ENCODE results near the gene EDA.

EDA gene

DNA sequence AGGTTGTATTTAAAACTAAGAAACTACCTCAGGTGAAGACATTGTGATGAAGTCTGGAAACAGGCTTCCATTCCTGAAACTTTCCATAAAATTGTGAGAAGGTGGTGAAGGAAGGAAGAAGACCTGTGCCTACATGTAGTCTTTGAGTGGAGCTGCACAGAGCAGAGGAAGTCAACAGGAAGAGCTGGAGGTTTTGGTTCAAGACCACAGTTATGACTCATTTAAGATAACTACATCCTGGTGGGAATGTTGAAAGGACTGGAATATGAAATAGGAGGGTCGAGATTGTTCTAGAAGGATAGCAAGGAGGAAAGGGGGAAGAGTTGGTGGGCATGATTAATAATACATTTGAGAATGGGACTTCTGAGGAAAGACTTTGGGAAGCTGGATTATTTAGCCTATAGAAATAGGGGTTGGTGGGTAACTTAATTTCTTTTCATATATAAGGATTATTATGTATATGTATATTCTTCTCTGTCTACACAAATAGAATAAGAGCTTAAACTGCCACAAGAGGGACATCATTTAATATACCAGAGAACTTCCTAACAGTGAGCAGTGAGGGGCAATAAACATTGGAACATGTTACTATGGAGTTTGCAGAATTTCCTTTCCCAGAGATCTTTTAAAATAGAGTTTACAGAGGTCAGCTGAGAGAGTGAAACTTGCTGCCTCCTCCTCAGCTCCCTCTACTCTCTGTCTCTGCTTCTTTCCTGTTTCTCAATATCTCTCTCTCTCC is 410.4 kb downstream of the EDA start:
- no peak for DNase-seq (ENCODE audit: low spot score)

GRCh38 chrX:70026851-70027200 is 410.9 kb downstream of the EDA start:
- no peak for DNase-seq (ENCODE audit: low spot score)

DNA sequence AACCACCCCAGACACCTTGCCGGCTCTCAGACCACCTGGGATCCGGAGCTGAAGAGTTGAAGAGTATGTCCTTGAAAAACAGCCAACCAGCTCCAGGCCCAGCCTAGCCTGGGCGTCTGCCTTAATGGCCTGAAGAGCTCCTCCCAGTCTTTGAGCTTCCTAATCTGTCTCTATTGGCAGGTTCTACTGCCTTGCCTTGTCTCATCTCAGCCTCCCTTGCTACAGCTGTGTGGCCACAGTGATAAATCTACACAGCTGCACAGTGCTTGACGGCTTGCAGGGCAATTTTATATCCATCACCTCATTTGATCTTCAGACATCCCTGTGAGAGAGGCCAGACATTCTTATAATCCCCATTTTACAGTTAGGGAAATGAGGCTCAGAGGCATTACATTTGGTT is 413.9 kb downstream of the EDA start:
- no peak for DNase-seq (ENCODE audit: low spot score)

- DNase-seq (ENCODE audit: low spot score): peak; percentile 38
Measured at GRCh38 chrX:70030301-70030767, 414.4 kb downstream of the EDA start.

DNA sequence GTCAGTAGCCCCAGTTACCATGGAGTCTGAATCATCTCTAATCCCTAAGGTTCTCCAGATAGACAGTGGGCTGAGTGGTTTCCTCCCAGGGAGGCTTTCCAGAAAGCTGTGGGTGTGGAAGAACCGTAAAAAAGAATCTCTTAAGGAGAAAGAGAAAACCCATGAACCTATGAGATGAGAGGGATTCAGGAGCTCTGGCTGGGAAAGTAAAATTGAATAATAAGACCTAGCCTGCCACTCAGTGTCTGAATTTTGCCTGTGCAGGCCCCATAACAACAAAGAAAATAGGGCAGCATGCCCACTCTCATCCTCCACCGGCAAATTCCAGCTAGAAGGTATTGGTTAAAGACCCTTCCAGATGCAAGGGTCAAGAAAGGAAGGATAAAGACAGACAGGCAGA is 416.9 kb downstream of the EDA start:
- no peak for DNase-seq (ENCODE audit: low spot score)

DNA sequence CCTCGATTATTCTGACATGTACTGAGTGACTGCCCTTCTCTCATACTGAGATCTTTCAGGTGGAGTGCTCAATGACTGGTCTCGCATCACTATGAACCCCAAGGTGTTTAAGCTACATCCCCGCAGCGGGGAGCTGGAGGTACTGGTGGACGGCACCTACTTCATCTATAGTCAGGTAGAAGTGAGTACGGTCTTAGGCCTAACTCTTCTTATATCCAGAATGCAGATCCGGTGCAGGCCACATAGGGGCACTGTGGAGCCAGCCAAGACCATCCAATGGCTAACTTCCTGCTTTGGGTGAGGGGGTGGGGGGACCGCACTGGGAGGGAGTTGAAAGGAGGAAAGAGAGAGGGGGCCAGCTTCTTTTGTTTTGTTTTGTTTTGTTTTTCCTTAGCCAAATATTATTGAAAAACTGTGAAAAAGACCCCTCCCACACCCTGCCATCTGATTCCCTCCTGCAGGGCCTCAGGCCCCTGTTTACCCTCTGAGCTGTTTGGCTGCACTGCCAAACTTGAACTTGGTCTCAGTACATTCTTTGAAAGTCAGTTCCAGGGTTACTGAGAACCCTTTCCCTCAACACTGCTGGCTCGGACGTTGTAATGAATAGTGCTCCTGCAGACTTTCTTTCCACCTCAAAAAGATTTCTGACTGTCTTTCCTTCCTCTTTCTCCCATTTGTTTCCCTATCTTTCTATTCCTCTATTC is 417.6 kb downstream of the EDA start:
- DNase-seq (ENCODE audit: low spot score): no peak

DNA sequence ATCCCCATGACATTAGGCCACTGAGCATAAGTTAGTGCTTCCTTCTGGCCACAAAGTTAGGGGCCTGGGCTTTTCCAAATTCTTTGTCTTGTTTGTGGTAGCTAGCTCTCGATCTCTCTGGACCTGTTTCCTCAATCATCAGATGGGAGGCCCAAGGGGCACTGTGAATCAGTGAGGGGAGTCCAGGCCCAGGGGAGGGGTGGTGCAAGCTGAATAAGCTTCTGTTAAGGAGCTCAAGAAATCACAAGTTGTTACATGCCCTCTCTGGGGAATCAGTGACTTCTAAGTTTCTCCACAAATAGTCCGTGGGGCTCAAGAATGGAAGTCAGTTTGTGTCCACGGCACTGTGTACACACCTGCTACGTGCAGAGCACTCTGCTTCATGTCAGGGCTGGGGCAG is 418.7 kb downstream of the EDA start:
- no peak for DNase-seq (ENCODE audit: low spot score)

- DNase-seq (ENCODE audit: low spot score): no peak
Measured at GRCh38 chrX:70038515-70038914, 422.6 kb downstream of the EDA start.

DNA sequence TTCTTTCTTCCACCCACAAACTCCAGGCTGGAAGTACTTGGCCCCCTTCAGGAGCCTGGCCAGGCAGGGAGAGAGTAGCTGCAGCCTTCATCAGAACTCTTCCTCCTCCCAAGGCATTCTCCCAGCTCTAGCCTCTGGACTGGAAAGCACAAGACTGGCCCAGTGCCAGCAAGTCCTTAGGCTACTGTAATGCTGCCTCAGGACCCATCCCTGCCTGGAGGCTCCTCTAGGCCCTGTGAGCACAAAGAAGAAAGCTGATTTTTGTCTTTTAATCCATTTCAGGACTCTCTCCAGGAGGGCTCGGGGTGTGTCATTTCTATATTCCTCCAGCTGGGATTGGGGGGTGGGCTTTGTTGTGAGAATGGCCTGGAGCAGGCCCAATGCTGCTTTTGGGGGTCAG is 423.0 kb downstream of the EDA start:
- no peak for DNase-seq (ENCODE audit: low spot score)

- DNase-seq (ENCODE audit: low spot score): no peak
Measured at GRCh38 chrX:70039758-70040157, 423.8 kb downstream of the EDA start.

GRCh38 chrX:70041993-70042392 is 426.1 kb downstream of the EDA start:
- DNase-seq (ENCODE audit: low spot score): no peak

DNA sequence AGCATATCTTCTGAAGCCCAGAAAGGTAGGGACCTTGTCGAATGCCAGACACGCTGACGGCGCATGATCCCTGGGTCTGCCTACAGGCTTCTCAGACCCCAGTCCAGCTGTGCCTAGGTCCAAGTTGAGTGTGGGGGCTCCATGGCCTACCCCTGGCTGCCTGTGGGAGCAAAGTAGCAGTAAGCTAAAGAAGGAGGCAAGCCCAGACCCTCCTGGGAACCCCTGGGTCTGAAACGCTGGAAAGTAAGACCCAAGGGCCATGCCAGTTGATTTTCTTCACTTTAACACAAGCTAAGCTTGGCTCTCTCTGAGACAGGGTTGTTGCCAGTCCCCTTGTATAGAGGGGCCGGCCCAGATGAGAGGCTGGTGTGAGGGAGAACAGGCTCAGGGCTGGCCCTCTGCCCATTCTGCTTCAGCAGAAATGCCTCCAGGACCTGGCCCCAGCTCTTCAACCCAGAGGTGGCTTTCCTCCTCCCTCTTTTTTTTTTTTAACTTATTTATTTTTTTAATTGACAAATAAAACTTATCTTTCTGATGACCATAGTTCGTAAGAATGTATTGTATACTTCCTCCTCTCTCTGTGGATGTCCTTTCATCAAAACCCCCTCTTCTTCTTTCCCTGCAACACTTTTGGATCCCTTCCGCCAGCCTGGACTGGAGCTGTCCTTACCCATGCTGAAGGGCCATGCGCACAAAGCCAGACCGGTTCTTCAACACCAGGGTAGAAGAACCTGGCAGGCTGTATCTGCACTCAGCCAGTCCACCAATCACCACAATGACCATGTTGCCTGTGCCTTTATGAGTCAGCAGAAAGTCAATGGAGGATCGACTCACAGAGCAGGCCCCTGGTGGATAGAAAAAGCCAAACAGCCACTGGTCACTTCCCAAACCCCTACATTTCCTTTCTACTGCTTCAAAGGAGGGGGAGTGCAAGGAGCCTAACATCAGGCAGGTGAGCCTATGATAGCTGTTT is 426.8 kb downstream of the EDA start:
- DNase-seq (ENCODE audit: low spot score): no peak

GRCh38 chrX:70043685-70044084 is 427.8 kb downstream of the EDA start:
- DNase-seq (ENCODE audit: low spot score): no peak

DNA sequence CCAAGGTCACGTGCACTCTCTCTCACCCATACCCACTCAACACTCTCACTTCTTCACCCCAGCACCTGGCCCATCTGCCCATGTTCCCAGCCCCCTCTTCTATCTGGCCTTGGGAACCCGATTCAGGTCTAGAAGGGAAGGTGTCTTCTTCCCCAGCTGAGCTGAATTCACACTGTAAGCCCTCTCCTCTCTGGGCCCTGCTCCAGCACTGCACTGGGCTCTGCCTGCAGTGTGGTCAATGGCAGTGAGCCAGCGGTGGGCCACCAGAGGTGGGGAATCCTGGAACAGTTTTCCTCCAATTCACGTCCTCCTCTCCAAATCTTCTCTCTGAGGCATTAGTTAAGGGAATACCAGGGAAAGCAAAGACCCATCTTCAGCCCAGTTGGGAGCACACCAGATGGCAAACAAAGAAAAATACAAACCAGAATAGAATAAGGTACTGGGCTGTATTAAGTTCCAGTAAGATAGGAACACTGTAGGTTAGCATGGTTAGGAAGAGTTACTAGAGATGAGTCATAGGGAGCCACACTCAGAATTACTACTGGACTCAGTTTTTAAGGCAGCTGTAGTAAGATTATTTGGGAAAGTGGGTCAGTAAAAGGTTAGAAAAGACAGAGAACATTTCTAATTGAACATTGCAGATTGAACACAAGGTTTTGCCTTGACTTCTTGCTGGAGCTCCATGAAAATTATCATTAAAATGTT is 428.8 kb downstream of the EDA start:
- DNase-seq (ENCODE audit: low spot score): no peak

GRCh38 chrX:70046978-70047377 is 431.1 kb downstream of the EDA start:
- no peak for DNase-seq (ENCODE audit: low spot score)

DNA sequence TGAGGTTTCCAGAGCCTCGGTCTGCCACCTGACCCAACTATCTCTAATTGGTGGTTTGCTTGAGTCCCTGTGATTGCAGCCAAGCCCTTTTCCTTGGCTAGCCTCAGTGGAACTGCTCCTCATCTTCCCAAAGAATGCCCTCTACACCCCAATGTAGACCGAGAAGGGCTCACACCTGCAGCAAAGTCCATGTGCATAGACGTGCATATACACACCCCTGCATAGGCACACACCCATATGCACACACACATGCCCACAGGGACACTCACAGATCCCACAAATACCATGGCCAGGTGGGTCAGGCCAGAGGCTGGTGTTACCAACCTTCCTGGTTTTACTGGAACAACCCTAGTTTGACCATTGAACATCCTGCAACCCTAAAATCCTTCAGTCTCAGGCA is 433.5 kb downstream of the EDA start:
- DNase-seq (ENCODE audit: low spot score): no peak

DNA sequence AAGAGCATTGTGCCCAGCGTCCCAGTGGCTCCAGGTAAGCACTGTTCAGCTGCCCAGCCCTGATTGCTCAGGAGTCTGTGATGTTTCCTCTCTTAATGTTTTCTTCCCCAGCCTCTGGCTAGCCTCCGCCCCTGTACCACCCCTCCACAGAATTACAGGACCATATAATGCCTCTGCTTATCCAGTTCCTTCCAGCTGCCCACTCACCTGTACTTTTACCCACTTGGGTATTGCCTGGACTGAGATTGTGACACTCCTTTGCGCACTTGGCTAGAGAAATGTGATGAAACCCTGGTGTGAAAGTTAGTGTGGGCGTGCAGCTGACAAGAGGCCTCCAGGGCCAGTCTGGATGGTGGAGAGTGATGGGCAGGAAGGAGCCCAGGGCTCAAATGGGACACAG is 434.0 kb downstream of the EDA start, which contains the start of gene AWAT2:
Gene AWAT2, minus strand, starts transcription at position 14 of the 400 bp plus-strand sequence. Its CDS starts 6 bp downstream, at position 8.
- no peak for DNase-seq (ENCODE audit: low spot score)

- no peak for DNase-seq (ENCODE audit: low spot score)
Measured at GRCh38 chrX:70052895-70053615, 437.1 kb downstream of the EDA start.

DNA sequence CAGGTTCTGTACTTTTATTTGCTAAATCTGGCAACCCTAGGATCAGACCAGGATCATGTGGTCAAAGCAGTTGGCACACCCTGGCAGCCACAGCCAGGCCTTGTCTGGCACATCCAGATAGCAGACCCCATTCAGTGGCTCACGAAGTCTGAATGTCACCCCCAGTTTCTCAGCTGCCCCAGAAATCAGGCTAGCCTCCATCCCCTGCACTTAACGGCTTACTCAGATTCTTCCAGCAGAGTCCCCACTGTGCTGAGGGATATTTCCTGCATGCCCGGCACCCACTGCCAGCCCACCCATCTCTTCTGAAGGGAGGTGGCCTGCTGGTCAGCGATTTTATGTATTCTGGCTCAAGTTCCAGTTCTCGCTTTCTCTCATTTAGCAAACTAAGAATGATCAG is 438.5 kb downstream of the EDA start:
- DNase-seq (ENCODE audit: low spot score): no peak

GRCh38 chrX:70062076-70062475 is 446.2 kb downstream of the EDA start, which contains the start of gene OTUD6A:
OTUD6A (plus strand) TSS chrX:70062457; CDS start chrX:70062525, 68 bp downstream.
- no peak for DNase-seq (ENCODE audit: low spot score)

All from SK-N-DZ (cell line).